Prostate gland (tissue), 2 donors: ENCODE data around the gene TTC1.

Source experiments
- CTCF ChIP-seq, 4 experiments: fragments of 200-600 bp in 2 of 4; fragments of 450-650 bp in 2 of 4; sonication (generic) in 2 of 4; IDR thresholded peaks; 1 replicate in 3 of 4; 2 replicates in 1 of 4; pipeline ENCODE4 v1.5.1; 2016 to 2019; ENCODE audit warnings: antibody characterized with exemption in 4 of 4, mild to moderate bottlenecking in 2 of 4, moderate library complexity in 2 of 4
- POLR2A ChIP-seq: fragments of 450-650 bp; IDR thresholded peaks from one replicate; pipeline ENCODE4 v1.6.1; 2016; ENCODE audit warnings: antibody characterized with exemption, mild to moderate bottlenecking
- POLR2AphosphoS5 ChIP-seq: sonication (generic); formaldehyde crosslinking; IDR thresholded peaks from one replicate; pipeline ENCODE4 v1.6.1; 2017; ENCODE audit warnings: antibody characterized with exemption

GRCh38 chr5:160049099-160049498 lies 40.2 kb downstream of the TTC1 start:
- TF ChIP-seq CTCF (IDR thresholded peaks at IDR 0.05) = no peak
- no peak for TF ChIP-seq POLR2A
- peak; percentile 33 for TF ChIP-seq POLR2AphosphoS5
